ENCODE results near the gene MANF.

The MANF gene

DNA sequence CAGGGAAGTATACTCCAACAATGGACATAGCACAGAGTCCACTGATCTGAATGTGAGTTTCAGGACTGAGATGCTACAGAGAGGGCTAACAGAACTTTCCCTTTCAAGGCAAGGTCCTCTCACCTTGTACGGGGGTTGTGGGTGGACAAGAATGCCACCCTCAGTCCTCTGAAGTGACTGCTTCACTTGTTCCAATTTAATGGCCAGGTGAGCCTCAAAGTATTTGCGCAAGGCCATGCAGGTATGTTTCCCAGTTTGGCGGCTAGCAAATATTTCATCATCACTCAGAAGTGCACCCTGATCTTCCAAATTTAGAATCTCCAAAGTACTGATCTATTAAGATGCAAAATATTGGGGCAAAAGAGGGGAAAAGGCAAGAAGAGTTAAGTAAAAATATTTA, 44.0 kb downstream of the MANF start:
- DNase-seq (ENCODE audit: extremely low read depth in 1 of 2, low read depth in 1 of 2), result no peak

DNA sequence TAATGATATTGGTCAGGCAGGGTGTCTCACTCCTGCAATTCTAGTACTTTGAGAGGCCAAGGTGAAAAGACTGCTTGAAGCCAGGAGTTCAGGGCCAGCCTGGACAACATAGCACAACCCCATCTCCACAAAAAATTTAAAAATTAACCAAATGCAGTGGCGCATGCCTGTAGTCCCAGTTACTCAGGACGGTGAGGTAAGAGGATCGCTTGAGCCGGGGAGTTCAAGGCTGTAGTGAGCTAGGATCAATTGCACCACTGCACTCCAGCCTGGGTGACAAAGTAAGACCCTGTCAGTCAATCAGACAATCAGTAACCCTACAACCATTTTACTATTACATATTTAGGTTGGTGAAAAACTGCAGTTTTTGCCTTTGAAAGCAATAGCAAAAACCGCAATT, 49.0 kb downstream of the MANF start:
- DNase-seq (ENCODE audit: extremely low read depth in 1 of 2, low read depth in 1 of 2), result no peak

DNA sequence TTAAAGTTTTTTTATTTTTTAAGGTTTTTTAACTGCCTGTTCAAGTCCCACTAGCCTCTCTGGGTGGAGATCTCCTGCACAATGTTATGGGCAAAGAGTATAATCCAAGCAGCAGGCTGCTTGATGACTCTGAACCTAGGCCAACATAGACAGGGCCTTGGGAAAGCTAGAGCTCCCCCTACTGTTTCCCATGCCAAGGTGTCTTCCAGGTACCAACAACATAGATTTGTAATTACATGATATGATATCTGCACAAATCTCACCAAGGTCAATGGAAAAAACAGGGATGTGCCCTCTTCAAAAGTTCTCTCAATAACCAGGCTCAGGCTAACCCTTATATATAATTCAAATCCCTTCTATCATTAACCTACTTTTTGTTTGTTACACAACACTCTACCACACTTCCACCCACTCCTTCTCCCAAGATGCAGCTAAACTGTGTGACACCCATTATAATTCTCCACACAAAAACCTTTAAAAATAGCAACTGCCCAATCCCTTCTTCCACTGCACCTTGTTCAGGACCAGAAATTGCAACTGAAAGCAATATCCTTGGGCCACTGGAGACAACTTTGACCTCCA, 49.7 kb downstream of the MANF start:
- peak in 1 of 2 donors; percentile 8 for DNase-seq (ENCODE audit: extremely low read depth in 1 of 2, low read depth in 1 of 2)

DNA sequence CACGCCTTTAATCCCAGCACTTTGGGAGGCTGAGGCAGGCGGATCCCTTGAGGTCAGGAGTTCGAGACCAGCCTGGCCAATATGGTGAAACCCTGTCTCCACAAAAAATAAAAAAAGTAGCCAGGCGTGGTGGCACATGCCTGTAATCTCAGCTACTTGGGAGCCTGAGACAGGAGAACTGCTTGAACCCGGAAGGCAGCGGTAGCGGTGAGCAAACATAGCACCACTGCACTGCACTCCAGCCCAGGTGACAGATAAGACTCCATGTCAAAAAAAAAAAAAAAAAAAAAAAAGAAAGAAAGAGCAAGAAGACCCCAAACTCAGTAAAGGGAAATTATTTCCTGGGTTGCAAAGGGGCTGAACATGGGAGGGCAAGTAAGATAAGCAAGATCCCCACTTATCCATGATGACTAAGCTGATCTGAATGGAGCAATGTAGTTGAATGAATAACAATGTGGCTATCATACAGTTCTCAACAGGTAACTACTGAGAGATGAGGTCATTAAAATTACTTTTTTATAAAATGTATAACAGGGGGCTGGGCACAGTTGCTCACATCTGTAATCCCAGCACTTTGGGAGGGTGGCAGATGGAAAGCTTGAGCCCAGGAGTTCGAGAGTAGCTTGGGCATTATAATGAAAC, 52.0 kb downstream of the MANF start:
- DNase-seq (ENCODE audit: extremely low read depth in 1 of 2, low read depth in 1 of 2), result no peak

Measured in activated CD8-positive, alpha-beta memory T cell treated with anti-CD3 and anti-CD28 coated beads for 1 hour (primary cell).